ENCODE results near the gene MLLT10.

The MLLT10 gene

GRCh38 chr10:21517134-21518031, 16.6 kb upstream of the MLLT10 start:
- DNase-seq: peak; percentile 27

DNA sequence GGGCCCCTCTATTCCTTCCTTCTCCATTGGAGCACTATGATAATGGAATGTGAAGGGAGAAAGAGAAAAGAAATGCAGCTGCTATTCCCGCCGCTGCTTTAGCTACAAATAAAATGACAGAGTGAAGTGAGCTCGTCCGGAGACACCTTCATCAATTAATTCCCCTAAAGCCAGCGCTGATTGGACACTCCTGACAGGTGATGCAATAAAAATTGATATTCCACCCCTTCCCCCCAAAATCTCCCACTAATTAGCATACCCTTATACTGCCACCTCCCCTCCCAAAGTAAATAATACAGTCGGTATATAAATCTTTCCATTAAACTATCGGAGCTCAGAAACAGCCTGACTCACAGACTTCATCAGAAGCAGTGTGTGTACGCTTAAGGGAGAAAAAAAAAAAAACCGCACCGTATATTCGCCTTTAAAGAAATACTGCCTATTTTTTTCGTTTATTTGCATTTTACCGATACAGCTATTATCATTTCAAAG, 15.8 kb upstream of the MLLT10 start:
- DNase-seq: no peak

- no peak for DNase-seq
Observed at GRCh38 chr10:21518641-21519396, 15.2 kb upstream of the MLLT10 start.

GRCh38 chr10:21519397-21519933, 14.6 kb upstream of the MLLT10 start:
- no peak for DNase-seq

DNA sequence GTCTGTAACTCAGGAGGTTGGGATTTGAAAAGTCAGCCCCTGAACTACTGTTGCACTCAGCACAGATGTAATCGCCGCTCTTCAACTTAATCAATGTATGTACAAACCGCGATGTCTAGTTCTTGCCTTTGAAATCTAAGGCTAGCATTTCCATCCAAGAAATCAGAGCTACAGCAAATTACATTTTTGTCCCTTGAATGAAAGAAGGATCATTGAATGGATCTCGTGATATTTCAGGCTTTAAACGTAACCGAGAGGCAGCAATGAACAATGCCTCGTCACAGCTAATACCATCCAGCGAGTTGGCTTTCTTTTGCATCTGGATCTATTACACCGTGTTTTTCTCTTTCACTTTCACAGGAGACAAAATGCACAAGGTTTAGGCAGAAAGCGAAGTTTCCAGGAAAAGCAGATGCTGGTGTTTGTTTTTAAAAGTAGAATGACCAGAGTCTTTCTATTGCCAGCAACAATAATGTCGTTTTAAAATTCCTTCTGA, 14.0 kb upstream of the MLLT10 start:
- peak; percentile 52 for DNase-seq

- DNase-seq: no peak
Observed at GRCh38 chr10:21520509-21520908, 13.5 kb upstream of the MLLT10 start.

DNA sequence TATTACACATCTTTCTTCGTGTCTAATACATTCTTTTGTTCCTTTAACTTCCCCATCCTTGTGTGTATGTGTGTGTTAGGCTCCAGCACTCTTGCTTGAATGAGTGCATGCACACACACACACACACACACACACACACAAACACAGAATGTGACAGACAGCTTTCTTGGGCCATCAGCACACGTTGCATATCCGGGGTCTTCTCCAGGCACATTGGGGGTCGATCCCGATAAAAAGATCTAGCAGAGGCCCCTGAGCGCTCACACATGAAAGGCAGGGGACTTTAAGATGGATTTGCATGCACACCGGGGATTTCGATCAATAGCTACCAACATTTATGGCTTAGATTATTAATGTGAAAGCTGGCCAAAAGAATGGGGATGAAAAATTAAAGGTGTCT, 13.1 kb upstream of the MLLT10 start:
- no peak for DNase-seq

DNA sequence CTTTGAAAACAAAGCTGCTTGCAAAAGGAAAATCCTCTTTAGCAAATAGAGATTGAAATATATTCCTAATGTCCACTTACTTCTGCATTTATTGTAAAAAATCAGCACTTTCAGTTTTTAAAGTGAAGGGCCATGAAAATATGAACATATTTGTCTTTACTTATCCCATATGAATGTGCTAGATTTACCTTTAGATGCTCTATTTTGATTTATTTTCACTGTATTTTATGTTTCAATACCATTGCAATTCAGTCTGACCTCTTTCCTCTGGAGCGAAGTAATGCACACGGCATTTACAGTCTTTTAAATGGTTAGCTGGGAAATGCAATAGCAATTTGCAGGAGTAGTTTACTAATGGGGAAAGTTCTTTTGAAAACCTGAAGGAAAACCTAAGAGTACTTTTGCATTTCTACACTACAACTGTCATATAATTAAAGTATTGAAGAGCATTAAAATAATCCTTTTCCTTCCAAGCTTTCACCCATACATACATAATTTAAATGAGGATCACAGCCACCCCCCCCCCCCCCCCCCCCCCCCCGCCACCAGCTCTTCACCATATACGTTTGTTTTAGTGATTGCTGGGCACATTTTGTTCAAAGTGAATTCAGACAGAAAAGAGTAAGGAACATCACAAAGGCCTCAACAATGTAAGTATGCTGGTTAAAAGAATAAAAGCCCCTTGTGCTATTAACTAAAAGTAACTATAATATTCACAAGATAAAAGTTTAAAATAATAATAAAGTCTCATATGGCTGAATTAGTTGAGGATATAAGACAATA, 12.1 kb upstream of the MLLT10 start:
- no peak for DNase-seq

GRCh38 chr10:21522631-21523406, 11.2 kb upstream of the MLLT10 start:
- DNase-seq: no peak

DNA sequence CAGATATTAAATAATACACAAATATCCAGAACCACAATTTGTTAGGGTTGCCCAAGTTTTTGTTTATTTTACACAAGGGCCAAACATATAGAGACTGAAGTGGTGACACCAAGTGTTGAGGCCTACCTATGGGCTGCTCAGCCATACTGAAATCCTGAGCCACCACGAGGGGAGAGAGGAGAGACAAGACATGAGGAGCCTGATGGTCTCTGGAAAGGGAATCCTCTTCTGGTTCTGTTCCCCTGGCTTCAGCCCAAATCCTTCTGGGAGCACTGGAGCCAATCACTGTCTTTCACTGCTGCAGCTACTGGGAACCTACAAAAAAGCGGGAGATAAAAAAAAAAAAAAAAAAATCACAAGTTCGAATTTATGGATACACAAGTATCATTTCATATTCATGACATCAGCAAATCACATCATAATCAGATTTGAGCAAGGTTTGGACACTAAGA, 10.4 kb upstream of the MLLT10 start:
- DNase-seq: no peak

GRCh38 chr10:21524131-21524525, 9.9 kb upstream of the MLLT10 start:
- DNase-seq: no peak

DNA sequence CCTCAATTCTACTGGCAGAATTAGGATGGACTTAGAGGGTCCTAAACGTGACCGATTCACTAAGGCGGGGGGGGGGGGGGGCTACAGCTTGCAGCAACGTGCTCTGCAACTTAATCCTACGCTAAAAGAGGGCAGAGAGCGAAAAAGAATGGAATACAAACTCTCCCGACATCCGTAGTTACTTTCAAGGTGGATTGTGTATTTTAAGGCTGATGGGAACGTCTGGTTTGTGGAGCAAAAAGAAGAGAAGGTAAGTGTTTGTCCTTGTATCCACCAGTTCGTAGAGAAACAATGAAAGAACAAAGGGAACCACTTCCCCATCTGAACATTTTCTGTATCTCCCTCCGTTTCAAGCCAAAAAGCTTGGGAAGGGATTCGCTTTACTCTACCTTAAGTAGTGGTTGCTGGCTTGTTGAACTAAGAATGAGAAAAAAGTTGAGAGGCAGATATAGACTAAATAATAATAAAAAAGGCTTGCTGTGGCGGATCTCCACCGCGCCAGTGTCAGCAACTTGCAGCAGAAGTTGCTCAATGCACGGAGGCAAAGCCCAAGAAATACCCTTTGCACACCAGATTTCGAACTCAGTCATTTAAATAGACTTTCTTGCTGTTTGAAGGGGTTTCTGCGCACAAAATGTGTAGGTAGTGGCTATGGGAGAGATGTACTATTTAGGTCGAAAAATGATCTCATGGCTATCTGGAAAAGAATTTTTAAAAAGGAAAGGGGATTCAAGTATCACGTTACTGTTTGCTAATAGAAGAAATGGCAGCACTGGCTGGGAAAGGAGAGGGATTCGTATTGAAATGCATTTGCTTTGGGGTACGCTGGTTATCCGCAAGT, 9.3 kb upstream of the MLLT10 start:
- DNase-seq: no peak

- DNase-seq: peak; percentile 74
Observed at GRCh38 chr10:21525367-21526187, 8.5 kb upstream of the MLLT10 start, which contains the start of gene SKIDA1. SKIDA1 (minus strand) TSS chr10:21525682; CDS start chr10:21517822, 7,860 bp downstream.

GRCh38 chr10:21526188-21526859, 7.7 kb upstream of the MLLT10 start:
- DNase-seq: peak; percentile 59

GRCh38 chr10:21526860-21527597, 7.0 kb upstream of the MLLT10 start:
- peak; percentile 40 for DNase-seq

GRCh38 chr10:21527598-21528235, 6.3 kb upstream of the MLLT10 start:
- no peak for DNase-seq

DNA sequence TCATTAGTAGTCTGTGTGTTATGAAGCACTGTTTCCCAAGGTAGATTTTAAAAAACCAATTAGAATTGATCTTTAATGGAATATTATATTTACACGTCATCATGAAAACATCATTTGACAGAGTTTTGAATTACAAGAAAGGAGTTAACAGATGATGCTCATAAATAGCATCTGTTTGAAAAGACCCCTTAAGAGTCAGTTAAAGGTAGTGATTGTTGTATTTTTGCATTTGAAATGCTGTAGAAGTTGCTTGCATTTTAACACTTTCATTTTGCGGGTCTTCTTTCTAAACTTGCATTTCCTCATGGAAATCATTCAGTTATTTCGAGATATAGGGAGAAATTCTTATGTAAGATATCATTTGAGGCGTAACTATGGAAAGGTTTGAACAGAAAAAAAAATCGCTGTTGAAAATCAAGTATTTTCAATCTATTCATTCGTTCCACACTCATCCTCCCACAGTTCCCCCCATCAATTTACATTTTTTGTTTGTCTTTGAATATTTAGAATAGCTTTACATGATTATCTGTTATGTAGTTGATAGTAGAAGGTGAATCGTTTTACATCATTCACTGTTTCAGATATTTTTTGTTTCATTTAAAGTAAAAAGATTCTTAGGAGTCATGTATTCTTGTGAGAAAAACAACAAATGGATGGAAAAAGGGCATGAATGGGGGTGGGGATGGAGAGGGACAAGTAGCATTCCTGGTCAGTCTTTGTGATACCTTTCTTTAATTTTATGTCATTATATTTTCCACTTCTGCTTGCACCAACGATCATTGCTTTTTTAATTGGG, 5.6 kb upstream of the MLLT10 start:
- no peak for DNase-seq
